NCI-H748 treated with DMSO at 0.1 percent for 48 hours (cell line): ENCODE data around the gene LEP.
"Not testable (repeated sequence)": the region's sequence is repeated elsewhere in the genome, so short reads cannot be mapped to it uniquely, and the experiment has no call there.

Source experiments
- DNase-seq: peaks from one replicate; lab custom pipeline; 2025; lab: John Stamatoyannopoulos, UW

The LEP gene

DNA sequence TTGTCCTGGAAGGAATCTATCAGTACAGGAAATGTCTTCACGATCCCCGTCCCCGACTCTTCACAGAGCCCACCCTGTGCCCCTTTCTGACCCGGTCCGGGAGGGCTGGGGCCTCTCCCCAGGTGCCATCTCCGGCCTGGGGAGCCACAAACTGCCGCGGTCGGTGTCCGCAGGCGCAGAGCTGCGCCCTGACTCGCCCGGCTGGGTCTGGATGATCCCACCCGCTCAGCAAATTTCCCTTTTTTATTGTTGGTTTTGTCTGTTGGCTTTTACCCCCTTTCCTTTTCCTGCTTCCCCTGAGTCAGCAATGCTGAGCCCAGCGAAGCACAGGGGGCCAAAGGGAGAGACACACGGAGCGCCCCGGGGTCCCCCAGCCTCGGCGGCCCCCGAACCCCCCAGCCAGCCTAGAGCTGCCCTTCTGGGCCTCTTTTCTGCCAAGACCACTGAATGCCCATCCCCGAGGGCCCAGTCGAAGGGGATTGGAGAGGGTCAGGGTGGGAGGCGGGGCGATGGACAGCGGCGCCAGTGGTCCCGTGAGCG is 30.9 kb downstream of the LEP start:
- no peak for DNase-seq

DNA sequence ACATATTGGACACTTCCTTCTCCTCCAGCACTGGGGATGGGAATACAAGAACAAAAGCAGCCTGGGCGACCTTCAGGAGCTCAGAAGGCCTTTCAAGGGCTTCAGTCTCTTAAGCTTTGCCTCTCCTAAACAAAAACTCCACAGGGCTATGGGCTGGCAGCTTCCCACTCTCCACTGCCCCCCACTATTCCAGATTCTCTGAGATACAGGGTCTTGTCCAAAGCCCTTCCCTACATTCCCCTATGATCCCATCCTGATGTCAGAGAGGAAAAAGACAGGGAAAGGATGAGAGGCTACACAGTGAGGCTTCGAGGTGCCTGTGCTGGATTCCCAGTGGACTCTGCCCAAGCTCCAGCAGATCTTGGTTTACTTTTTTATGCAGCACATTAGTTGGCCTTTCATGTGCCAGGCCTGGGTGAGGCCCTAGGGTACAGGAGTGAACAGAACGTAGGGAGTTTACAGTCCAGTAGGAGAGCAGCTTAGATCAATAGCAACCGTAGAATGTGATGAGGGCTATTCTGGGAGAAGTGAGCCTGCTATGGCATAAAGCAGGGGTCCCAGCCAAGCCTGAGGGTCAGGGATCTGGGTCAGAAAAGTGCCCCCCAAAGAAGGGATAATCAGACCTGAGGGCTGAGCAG is 33.3 kb downstream of the LEP start:
- no peak for DNase-seq

DNA sequence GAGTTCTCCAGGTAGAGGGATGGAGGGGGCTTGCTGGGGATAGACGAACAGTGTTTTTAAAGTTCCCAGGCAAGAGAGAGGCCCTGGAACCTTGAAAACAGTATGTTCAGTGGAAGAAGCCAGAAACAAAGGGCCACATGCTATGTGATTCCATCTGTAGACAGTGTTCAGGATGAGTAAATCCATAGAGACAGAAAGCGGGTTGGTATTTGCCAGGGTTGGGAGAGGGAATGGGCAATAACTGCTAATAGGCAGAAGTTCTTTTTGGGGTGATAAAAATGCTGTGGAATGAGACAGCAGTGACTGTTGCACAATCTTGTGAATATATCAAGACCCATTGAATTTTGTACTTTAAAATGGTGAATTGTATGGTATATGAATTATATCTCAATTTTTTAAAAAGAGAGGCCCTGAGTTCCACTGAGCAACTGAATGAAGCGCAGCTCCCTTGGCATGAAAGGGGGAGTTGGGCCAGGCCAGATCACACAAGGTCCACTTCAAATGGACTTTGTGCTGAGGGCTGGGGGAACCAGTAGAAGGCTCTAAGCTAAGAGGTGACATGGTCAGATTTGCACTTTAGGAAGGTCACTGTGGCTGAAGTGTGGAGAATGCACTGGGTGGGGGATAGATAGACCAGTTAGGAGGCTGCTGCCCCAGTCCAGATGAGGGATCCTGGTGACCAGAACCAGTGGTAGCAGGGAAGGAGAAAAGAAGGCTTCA is 34.0 kb downstream of the LEP start:
- no peak for DNase-seq

DNA sequence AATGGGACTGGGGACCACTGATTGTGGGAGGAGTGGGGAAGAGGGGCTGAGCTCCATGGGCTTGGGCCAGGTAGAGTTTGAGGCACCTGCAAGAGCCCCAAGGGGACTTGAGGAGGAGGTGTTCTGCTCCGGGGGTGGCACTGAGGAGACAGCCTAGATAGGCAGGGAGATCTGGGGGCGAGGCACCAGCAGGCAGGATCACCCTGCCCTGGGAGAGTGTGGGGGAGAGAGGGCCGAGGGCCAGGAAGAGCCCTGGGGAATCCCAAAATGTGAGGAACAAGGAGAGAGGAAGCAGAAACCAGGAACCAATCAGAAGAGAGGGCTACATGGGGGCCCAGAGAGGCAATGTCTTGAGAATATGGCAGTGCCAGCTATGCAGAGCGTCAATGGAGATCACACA is 34.6 kb downstream of the LEP start:
- DNase-seq, result no peak

DNA sequence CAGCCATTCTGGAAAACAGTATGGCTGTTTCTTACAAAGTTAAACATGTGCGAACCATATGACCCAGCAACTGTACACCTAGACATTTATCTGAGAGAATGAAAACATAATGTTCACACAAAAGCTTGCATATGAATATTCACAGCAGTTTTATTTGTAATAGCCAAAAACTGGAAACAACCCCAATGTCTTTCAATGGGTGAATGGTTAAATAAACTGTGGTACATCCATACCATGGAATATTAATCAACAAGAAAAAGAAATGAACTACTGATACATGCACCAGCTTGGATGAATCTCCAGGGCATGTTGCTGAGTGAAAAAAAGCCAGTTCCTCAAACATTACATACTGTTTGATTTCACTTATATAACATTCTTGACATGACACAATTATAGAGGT is 37.3 kb downstream of the LEP start:
- no peak for DNase-seq

DNA sequence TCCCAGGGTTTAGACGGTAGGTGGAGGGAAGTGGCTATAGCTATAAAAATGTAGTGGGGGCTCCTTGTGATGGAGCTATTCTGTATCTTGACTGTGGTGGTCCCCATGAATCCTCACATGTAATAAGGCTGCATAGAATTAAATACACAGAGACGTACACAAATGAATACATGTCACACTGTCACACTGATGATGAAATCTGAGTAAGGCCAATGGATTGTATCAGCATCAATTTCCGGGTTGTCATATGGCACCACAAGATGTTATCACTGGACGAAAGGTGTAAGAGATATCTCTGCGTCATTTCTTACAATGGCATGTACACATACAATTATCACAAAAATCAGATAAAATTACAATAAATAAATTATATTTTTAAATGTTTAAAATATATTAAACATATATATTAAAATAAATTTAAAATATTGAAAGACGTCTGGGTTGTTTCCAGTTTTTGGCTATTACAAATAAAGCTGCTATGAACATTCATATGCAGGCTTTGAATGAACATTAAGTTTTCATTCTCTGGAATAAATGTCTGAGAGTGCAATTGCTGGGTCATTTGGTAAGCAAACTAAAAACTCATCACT is 38.1 kb downstream of the LEP start:
- no peak for DNase-seq

DNA sequence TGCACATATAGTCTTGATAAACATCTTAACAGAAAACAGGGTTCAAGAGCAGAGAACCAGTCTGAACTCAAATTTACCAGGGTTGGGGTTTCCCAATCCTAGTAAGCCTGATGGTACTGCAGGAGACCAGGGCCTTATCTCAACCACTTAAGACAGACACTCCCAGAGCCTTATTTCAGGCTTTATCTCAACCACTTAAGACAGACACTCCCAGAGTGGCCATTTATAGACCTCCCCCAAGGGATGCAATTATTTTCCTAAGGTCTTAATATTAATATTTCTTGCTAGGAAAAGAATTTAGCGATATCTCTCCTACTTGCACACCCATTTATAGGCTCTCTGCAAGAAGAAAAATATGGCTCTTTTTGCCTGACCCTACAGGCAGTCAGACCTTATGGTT is 39.4 kb downstream of the LEP start:
- DNase-seq, result not testable (repeated sequence)

DNA sequence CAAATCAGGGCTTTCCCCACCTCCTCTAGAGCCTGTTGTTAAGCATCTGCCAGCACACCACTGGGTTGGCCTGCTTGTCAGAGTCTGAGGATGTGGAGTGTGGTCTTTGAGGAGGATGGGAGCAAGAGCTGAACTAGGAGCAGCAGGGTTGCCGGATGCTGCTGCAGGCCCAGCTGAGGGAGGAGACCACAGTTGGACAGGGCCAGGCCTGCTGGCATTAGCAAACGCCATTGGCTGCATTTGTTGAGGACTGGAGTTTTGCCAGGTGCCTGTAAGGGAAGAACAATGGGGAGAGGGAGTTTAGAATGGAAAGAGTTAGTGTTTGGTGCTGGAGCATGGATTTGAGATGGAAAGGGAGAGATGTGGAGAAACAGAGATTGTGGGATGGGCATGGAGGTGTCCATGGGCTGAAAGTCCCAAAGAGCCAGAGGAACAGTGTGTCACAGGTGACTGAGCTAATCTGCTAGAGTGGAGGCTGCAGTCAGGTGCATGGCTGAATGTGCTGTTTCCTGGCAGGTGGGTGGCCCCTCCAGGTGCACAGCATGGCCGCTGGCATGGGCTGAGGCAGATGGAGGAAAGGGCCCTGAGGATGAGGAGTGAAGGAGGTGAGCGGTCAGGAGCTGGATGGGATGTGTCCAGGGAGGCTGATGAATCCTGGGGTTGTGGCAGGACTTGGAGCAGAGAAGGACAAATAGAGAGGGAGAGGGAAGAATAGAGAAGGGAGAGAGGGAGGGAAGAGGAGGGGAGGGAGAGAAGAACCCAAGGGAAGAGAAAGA is 40.7 kb downstream of the LEP start:
- DNase-seq, result no peak

DNA sequence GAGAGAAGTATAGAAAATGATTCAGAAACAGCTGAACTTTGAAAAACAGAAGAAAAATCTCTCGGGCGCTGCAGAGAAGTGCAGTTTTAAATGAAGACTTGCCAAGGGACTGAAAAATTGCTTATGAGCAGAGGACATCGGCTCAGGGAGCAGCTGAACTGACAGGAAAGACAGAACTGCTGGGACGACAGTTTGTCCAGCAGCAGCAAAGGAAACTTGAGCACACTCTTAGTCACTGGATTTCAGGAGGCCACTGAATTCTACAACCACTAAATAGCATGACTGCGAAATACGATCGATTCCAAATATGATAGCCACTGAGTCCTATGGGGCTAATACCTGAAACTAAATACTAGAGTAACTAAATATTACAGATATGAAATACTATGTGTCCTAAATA is 43.0 kb downstream of the LEP start:
- DNase-seq, result no peak

DNA sequence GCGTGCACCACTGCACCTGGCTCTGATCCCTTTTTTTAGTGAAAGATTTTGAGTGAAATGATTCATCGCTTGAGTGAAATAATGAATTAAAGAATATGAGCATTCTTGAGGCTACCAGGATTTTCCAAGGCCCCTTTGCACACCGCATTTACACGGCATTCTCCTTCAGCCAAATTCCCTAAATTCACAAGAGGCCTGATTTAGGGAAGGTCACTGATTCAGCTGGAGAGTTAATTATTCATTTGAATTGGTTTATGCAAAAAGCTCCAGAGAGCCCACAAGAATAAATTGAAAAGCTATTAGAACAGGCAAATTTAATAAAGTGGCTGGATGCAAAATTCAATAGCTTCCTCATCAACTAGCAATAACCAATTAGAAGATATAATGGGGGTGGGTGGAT is 46.5 kb downstream of the LEP start:
- DNase-seq, result no peak

DNA sequence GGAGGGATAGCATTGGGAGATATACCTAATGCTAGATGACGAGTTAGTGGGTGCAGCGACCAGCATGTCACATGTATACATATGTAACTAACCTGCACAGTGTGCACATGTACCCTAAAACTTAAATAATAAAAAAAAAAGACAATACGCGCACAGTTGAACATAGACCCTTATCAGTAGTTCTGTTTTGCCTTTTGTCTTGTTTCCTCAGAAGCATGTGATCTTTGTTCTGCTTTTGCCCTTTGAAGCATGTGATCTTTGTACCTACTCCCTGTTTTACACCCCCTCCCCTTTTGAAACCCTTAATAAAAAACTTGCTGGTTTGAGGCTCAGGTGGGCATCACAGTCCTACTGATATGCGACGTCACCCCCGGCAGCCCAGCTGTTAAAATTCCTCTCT is 56.9 kb downstream of the LEP start:
- DNase-seq, result not testable (repeated sequence)

DNA sequence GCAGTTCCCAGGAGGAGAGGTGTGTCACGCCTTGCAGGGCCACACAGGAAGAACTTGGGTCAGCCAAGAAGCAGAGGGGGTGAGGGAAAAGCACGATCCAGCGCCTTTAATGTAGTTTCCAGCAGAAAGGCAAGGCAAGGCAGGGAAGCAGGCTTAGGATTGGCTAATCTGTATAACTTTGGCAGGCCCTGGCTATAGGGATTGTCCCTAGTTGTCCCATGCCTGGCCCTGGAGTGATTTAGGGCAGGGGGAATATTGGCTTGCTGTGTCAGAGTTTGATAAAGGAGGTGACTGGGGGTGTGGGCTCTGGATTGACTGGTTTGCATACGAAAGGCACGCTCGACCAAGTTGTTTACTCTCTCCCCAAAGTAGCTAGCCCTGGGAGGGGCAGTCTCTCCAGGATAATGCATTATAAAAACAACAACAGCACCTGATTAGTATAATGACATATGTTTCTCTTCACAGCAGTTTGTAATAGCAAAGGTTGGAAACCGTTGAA is 58.1 kb downstream of the LEP start:
- DNase-seq, result no peak

DNA sequence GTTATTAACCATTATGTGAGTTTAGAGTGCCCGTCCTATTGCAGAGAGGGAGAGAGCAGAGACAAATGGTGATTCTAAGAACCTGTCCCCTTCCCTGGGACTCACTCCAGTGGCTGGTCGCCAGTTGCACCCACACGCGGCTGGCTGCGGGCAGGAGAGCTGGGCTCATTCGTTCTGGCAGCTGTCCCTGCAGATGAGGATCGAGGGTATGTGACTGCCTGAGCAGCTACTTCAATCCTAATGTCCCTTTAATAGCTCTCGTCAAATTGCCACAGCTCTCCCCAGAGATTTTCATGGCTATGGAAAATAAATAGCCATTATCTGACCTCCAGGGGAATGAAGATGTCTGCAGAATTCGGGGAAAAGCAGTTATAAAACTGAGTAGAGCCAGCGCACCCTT is 61.1 kb downstream of the LEP start:
- DNase-seq, result no peak

DNA sequence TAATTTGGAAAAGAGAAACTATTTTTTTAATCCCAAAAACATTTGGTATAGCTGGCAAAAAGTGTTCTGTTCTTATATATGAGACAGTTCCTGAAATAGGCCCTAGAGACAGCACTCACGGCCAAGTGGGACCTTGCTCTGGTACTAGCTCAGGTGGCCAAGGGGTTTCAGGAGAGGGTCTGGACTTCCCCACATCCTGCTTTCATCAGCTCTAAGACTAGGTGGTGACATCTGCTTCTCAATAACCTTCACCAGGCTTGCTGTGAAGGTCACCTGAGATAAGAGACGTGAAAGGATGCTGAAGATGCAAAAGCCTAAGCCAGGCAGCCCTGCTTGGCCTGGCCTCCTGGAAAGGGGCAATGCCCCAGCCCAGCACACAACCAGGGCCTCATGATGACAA is 62.1 kb downstream of the LEP start:
- DNase-seq, result no peak

DNA sequence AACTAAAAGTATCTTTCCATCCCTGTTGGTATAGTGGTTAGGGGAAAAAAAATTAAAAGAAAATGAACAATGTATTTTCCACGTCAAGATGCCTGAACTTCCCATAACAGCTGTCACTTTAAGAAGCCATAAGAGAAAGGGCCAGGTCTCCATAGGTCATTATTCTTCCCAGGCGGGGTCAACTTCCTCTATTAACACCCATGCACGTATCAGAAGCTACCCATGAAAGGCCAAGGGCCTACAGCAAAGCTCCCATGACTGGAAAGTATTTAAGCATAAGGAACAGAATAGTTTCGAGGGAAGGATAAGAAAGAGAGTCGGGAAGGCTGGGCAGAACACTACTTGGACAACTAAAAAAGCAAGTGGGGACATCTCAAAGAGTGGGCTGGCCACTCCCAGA is 62.6 kb downstream of the LEP start:
- DNase-seq, result no peak

DNA sequence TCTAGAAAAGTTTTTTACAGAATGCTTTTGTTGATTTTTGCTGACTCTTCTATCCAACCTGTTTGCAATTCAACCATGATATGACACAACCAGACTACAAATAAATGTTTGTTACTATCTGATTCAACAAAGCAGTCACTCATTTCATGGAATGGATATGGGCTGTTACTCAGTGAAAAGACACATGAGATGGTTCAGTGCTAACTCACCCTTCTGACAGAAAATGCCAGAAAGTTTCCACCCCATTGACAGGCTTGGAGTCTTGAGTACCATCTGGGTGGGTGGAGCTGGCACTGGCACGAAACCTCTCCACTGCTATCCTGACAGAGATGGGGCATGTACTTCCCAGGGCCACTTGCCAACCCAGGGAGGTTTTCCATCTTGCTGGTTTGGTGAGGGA is 63.1 kb downstream of the LEP start:
- DNase-seq, result no peak

DNA sequence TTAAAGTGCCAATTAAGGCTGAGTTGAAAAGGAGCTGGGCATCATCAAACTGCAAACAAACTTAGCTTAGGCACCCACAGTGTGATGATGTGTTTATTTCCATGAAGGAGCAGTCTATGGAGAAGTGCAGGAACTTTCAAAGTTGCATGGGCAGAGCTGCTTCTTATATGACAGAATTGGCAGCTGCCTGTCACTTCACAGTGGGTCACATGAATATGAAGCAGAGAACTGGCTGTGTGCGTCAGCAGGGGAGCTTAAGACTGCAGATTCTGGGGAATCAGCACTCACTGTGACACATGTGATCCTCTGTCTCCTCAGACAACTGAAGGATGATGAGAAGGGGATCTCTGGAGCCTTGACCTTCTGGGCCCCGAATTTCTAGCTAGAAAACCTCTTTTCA is 66.0 kb downstream of the LEP start:
- DNase-seq, result no peak
